Measurements from ENCODE around the gene ADAMTSL2.

ADAMTSL2 gene

GRCh38 chr9:133619791-133620190 lies 85.3 kb downstream of the ADAMTSL2 start:
- DNase-seq (ENCODE audit: low spot score), result no peak

DNA sequence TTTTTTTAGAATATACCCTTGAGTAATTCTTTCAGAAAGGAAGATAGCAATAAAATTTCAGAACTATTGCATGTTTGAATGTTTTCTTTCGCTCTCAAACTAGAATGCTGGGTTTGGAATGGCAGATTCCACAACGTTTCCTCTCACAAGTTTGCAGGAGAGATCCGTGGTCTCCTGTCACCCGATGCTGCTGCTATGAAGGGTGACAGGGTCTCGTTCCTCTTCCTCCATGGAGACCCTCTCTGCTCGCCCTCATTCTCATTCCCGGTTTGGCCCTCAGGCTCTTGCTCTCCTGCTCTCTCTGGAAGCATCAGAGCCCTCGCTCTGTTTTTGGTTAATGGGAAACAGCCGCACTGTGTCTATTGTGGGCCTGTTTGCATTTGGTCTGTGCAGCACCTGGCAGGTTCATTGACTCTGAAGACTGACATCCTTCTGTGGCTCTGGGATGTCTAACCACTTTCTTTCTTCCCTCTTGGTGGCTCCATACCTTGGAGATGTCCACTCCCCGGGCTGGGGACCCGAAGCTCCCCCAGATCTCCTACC lies 87.3 kb downstream of the ADAMTSL2 start:
- DNase-seq (ENCODE audit: low spot score), result no peak

- no peak for DNase-seq (ENCODE audit: low spot score)
Measured at GRCh38 chr9:133622555-133622954, 88.1 kb downstream of the ADAMTSL2 start.
